GM21723 (cell line): ENCODE measurements around the gene LDAF1.
"Not testable (repeated sequence)": the region's sequence is repeated elsewhere in the genome, so short reads cannot be mapped to it uniquely, and the experiment has no call there.

Source experiments
- ATAC-seq: cut with Tn5 transposase; IDR thresholded peaks from one replicate; pipeline ENCODE4 v1.9.1; 2021; ENCODE audit warnings: mild to moderate bottlenecking, moderate library complexity; ENCODE audit not compliant: unreplicated experiment

The LDAF1 gene

DNA sequence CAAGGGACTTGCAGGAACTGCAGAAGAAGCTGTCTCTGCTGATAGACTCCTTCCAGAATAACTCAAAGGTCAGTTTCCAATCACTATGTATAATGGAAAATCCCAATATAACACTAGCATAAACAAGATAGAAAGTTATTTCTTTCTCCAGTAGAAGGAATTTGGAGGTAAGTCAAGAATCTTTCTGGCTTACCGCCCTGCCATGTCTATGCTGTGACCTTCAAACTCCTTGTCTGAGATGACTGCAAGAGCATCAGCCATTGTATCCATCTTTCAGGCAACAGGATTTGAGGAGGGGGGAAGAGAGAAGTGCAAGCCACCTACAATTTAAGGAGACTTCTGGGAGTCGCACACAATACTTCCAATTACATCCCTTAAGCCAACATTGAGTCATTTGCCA is 2.7 kb downstream of the LDAF1 start:
- no peak for ATAC-seq

DNA sequence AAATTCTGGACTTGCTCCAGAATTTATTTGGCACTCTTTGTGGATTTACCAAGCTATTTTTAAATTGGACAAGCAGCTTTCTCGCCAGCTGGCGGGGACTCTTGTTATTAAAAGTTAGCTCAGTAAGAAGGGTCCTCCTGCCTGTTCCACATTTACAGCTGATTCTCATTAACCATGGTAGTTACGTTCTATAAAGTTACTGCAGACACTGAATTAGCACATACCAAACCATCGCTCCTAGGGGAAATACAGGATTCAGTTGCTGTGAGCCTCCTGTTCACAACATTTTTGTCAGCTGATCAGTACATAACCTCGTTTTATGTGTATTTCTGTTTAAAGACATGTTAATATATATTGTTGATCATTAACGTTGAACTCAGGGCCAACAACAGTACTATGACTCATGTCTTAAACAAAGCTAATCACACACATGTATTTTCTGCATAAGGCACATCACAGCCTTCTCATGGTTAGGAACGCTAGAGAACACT is 4.2 kb downstream of the LDAF1 start:
- ATAC-seq = no peak

DNA sequence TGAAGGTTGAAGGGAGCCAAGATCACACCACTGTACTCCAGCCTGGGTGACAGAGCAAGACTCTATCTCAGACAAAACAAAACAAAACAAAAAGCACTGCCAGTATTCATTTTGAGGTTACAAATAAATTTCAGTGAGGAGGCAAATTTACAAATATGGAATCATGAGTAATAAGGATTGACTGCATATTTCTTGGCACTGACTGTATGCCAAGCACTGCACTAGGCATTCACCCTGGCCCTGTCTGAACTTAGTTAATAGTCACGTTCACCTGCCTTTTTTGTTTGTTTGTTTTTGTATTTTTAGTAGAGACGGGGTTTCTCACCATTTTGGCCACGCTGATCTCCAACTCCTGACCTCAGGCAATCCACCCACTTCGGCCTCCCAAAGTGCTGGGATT is 5.1 kb downstream of the LDAF1 start:
- ATAC-seq = no peak

DNA sequence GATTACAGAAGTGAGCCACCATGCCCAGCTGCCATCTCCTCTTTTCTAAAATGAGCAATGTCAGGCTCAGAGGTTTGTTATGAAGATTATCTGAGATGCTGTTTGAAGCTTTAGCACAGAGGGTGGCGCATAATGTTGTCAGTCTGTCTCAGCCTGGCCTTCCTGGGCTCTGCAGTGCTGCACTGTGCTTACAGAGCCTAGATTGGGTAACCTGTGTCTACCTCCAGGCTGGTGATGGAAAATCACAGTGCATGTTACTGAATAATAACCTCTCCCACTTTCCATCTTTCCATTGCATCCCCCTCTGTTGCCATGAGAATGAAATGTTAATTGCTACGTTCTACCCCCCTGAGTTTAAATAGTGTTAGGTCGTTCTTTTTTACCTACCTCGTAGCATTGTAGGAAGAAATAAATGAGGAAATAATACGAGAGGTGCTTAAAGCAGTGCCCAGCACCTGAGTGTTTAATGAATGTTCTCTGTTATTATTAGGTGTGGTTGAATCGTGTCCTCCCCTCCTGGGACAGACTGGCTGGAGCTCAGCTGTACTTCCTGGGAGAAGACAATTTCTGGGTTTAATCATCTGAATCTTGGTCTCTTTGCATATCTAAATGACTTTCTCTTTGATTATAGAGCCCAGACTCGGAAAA is 6.2 kb downstream of the LDAF1 start:
- no peak for ATAC-seq

DNA sequence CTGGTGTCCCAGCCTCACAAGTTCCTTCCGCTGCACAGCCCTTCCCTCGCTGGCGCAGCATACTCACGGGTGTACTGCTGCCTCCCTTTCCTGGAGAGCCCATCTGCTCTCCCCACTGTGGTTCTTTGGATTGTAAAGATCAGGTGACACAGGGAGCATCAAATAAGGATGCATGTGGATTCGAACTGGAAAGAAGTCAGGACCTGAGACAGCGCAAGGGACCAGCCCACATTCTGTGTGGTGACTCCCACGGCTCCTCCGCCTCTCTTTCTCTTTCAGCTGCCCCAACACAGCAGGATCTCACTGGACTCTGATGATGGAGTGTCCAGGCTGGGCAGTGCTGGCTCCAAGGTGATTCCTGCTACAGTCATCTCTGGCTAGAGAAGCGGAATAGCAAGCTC is 8.1 kb downstream of the LDAF1 start:
- no peak for ATAC-seq

DNA sequence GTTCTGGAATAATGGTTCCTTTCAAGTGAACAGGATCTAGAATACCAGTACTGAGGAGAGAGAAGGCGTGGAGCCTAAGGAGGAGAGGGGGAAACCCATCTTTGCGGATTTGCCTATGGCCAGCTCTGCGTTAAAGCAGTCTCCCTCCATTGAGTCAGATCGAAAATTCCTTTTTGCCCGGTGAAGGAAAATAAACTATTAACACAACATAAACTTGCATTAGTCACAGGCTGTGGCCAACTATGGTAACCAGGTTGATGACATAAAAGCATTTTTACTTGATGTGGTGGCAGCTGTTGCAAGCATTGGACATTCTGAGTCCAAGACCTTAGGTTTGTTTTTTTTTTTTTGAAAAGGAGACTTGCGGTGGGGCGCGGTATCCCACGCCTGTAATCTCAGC is 8.9 kb downstream of the LDAF1 start:
- no peak for ATAC-seq

DNA sequence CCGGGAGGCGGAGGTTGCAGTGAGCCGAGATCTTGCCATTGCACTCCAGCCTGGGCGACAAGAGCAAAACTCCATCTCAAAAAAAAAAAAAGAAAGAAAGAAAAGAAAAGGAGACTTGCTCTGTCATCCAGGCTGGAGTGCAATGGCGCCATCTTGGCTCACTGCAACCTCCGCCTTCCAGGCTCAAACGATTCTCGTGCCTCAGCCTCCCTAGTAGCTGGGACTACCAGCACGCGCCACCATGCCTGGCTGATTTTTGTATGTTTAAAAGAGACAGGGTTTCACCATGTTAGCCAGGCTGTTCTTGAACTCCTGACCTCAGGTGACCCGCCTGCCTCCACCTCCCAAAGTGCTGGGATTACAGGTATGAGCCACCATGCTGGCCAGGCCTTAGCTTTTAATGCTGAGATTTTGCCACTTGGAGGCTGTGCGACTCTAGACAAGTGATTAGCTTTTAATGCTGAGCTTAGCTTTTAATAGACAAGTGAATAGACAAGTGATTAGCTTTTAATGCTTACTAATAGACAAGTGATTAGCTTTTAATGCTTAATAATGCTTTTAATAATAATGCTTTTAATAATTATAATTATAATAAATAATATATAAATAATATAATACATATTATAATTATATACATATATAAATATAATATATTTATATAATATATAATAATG is 9.6 kb downstream of the LDAF1 start:
- ATAC-seq = no peak

DNA sequence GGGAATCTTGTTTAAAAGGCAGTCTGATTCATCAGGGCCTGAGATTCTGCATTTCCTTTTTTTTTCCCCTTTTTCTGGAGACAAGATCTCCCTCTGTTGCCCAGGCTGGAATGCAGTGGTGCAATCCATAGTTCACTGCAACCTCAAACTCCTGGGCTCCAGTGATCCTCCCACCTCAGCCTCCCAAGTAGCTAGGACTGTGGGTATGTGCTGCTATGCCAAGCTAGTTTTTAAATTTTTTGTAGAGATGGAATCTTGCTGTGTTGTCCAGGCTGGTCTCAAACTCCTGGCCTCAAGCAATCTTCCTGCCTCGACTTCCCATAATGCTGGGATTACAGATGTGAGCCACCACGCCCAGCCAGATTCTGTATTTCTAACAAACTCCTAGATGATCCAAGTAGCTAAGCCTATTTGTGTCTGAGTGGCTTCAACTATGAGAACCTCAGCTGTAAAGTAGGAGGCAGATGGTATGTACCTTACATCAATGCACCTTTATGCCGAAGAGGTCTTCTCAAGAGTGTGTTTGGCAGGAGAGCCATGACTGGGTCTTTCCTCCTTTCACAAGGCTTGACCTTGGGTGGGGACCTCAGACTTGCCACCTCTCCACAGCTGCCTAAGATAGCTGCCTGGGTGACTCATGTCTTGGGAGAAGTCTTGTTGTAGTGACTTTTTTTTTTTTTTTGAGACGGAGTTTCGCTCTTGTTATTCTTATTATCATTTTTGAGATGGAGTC is 10.9 kb downstream of the LDAF1 start:
- no peak for ATAC-seq

DNA sequence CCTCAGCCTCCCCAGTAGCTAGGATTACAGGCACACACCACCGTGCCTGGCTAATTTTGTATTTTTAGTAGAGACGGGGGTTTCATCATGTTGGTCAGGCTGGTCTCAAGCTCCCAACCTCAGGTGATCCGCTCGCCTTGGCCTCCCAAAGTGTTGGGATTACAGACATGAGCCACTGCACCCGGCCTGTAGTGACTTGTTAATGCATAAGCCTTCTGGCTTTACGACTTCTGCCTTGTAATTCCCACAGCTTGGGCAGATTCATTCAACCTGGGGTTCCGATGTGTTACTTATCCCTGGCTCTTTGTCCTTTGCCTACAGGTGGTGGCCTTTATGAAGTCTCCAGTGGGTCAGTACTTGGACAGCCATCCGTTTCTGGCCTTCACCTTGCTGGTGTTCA is 11.6 kb downstream of the LDAF1 start:
- not testable (repeated sequence) for ATAC-seq

DNA sequence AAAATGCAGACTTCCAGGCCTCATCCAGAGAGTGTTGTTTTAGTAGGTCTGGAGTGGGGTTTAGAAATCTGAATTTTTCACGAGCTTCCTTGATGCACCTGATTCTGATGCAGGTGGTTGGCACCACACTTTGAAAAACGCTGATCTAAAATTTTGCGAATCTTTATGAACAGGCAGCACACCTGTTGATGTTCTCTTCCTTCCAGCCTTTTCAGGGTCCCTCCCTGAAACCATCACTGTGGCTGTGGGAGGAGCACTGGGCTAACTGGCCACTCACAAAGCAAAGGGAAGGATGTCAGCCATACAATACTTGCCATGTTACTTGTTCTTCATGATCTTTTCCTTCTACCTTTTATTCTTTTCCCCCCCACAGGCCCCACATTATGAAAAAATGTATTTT is 14.2 kb downstream of the LDAF1 start:
- no peak for ATAC-seq

DNA sequence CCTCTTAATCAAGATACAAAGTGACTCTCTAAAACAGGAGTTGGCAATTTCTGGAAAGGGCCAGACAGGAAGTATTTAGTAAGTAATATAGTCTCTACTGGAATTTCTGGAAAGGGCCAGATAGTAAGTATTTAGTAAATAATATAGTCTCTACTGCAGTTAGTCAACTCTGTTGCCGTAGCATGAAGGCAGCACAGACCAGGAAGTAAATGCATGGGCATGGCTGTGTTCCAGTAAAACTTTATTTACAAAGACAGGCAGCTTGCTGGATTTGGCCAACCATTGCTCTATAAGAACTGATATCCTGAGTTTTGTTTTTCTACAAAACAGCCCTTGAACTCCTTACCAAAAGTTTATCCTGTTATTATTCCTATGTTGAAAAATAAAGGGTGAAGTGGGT is 16.9 kb downstream of the LDAF1 start:
- no peak for ATAC-seq

DNA sequence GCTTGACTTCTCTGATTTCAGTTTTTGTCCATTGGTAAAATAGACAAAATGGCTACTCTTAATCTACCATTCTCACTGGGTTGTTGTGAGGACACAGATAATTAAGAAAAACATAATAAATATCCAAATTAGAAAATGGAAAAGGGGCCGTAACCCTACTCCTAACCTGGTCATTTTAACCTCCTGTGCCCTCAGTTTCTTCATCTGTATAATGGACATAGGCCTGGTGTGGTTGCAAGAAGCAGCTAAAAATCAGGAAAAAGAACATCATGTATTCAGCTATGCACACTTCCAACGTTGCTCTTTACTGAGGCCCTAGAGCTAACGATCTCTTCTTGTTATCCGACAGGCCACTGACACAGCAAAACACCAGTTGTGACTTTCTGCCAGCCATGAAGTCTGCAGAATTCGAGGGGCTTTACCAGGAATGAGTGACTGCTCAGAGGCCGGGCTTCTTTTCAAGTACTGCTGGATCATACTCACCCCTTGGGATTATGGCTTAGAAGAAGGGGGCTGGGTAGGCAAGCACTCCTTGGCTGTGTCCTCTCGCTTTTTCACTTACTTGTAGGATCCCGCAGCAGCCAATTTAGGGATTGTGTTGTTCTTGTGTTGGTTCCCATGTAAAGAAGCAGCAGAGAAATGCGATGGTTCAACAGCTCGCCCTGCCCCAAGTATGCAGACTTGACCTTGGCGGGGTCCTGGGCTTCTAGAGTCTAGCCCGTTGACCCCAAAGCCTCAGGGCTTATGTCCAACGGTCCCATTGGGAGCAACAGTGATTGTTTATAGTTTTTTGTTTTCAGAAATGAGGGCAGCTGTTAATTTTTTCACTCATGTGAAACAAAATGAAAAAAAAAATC is 20.9 kb downstream of the LDAF1 start:
- no peak for ATAC-seq

DNA sequence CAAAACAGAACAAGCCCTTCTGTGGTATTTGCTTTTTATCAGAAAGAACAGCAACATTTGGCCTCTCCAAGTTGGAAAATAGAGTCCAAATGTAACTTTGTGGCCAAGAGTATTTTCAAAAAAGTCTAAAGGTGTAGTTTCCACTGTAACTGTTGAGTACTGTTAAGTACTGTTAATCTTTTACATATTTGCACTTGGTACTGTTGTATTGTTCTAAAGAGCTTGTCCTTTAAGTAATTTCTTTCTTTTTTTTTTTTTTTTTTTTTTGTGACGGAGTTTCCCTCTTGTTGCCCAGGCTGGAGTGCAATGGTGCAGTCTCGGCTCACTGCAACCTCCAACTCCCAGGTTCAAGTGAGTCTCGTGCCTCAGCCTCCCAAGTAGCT is 21.5 kb downstream of the LDAF1 start:
- no peak for ATAC-seq

DNA sequence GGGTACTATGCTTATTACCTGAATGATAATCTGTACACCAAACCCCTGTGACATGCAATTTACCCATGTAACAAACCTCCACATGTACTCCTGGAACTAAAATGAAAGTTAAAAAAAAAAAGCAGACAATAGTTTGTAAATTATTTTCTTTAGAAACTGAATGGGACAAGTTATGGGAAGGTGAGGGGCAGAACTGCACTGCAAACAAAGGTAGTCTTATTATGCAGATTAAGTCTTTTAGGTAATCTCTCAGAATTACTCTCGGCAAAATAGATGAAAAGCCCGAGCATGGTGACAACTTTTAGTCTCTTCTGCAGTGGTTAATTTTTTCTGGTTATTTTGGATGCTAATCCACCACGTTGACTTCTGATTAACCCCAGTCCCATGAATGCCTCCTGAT is 25.5 kb downstream of the LDAF1 start:
- ATAC-seq = no peak

DNA sequence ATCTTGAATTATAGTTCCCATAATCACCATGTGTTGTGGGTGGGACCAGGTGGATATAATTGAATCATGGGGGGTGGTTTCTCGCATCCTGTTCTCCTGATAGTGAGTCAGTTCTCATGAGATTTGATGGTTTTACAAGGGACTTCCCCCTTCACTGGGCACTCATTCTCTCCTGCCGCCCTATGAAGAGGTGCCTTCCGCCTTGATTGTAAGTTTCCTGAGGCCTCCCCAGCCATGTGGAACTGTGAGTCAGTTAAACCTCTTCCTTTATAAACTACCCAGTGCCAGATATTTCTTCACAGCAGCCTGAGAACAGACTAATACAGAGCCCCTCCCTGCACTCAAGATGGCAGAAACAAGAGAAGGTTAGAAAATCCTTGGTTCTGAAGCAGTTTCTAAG is 26.4 kb downstream of the LDAF1 start:
- ATAC-seq = no peak

DNA sequence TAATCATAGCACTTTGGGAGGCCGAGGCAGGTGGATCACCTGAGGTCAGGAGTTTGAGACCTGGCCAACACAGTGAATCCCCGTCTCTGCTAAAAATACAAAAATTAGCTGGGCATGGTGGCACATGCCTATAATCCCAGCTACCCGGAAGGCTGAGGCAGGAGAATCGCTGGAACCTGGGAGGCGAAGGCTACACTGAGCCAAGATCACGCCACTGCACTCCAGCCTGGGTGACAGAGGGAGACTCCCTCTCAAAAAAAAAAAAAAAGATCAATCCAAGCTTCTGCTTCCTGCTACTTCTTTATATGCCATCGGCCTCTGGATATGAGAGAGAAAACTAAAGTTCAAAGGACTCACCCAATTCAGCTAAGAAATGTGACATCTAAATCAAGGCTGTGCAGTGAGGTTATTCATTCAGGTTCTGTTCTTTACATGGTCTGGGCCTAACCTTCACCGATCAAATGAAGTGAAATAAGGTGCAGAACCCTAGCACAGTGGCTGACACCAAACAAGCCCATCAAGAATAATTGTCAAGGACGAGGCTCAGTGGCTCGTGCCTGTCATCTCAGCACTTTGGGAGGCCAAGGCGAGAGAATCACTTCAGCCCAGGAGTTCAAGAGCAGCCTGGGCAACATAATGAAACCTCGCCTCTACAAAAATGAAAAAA is 27.3 kb downstream of the LDAF1 start:
- ATAC-seq = no peak

DNA sequence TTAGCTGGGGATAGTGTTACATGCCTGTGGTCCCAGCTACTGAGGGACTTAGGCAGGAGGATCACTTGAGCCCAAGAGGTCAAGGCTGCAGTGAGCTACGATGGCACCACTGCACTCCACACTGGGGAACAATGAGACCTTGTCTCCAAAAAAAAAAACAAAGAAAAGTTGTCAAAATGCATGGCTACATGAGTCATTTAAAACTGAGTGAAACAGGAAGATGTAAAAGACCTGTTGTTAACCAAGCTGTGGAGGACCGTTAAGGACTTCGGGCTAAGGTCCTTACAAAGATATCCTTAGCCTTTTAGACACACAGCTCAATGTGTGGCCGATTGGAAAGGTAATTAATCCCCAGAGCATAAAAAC is 27.8 kb downstream of the LDAF1 start:
- ATAC-seq = no peak

DNA sequence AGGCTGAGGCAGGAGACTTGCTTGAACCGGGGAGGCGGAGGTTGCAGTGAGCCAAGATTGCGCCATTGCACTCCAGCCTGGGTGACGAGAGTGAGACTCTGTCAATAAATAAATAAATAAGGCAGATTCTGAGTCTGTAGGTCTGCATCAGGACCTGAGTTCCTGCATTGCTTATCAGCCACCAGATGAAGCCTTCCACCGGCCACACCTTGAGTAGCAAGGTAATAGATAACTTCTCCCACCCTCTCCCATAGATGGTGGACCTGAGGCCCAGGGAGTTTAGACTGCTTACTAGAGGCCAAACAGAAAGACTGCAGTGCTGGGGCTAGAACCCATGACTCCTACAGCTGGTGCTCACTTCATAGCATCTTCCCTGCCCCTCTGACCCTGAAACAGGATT is 30.8 kb downstream of the LDAF1 start:
- ATAC-seq = no peak

DNA sequence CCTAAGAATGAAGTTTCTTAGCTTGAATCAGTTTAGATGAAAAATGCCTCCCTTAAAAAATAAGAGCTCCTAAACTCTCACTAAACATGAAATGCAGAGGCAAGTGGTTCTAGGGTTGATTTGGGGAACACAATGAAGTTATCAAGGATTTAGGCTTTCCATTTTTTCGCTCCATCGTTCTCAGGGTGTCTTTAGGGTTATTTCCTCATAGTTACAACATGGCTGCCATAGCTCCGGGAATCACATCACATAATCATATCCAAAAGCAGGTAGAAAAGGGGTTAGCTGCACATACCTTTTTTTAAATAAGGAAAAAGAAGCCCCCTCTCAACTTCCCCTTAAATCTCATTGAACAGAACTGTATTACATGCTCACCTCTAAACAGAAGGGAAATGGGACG is 31.5 kb downstream of the LDAF1 start:
- no peak for ATAC-seq

DNA sequence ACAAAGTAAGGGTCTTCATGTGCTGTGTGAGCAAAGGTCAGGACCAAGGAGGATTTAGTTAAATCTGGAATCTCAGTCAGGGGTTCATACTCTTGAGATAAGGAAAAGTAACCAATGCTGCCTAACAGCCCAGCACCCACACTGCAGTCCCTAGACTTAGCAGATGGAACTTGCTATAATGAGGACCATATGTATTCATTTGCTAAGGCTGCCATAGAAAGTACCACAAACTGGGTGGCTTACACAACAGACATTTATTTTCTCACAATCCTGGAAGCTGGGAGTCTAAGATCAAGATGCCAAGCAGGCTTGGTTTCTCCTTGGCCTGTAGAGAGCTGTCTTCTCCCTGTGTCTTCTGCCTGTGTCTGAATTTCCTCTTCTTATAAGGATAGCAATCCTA is 32.1 kb downstream of the LDAF1 start:
- ATAC-seq = no peak

DNA sequence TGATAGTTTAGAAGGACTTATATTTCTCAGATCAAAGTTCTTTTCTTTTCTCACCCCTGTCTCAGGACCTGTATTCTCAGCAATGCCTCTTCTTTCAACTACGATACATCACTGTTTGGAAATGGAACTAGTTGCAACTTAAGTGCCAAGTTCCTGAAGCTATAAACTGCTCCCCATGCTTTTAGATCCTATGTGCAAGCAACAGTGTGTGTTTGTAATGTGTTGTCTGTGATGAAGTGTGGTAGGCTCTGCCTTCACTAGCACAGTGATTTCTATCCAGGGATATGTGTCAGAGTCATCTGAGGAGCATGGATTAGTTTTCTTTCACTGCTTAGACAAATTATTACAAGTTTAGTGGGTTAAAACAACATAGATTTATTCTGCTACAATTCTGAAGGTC is 34.5 kb downstream of the LDAF1 start:
- no peak for ATAC-seq
